ENCODE measurements around the gene PFAS.

GRCh38 chr17:8282345-8282744 lies 33.3 kb downstream of the PFAS start:
- no peak for TF ChIP-seq POLR2A (IDR thresholded peaks at IDR 0.05)
- no peak for TF ChIP-seq CTCF (IDR thresholded peaks at IDR 0.05)

All from Peyer's patch (tissue), 4 donors.